GM21423 (cell line): ENCODE data around the gene SDHB.

ENCODE experiments used
- ATAC-seq: cut with Tn5 transposase; IDR thresholded peaks from one replicate; pipeline ENCODE4 v1.9.1; 2021; ENCODE audit warnings: mild to moderate bottlenecking, moderate library complexity; ENCODE audit not compliant: unreplicated experiment

SDHB gene

GRCh38 chr1:16971341-16972188, 82.3 kb downstream of the SDHB start:
- no peak for ATAC-seq

DNA sequence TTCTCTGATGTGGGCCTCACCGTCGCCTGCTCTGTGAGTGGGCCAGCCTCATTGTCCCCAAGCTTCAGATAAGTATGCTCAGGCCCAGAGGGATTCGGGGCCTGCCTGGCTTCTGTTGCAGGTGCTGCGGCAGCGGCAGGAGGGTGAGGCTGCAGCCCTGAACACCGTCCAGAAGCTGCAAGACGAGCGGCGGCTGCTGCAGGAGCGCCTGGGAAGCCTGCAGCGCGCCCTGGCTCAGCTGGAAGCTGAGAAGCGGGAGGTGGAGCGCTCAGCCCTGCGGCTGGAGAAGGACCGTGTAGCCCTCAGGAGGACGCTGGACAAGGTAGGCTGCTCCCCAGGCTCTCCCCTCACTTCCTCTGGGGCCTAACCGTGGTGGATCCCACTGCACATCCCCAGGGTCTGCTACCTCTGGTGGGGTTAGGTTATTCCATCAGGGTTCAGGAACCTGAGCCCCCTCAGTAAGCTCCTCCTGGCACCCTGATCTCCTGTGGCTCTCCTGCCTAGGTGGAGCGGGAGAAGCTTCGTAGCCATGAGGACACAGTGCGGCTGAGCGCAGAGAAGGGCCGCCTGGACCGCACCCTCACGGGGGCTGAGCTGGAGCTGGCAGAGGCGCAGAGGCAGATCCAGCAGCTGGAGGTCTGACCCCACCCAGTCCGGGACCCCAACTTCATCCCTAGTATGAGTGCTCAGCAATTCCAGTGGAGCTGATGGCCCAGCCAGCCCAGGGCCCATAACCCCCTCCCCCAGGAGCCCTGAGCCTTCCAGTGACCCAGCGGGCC, 83.5 kb downstream of the SDHB start:
- no peak for ATAC-seq

DNA sequence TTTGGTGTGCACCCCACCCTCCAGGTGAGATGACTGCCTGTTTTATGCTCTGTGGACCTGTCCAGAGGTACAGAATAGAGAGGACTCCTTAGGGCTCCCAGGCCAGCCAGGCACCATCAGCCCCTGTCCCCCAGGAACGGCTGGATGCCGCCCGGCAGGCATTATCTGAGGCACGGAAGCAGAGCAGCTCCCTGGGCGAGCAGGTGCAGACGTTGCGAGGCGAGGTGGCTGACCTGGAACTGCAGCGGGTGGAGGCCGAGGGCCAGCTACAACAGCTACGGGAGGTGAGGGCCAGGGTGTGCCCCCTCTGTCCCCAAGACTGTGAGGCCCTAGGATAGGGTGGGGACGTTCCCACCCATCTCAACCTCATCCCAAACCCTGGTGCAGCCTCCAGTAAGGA, 84.2 kb downstream of the SDHB start:
- no peak for ATAC-seq

GRCh38 chr1:16969057-16969611, 84.7 kb downstream of the SDHB start:
- ATAC-seq = no peak
